Urinary bladder (tissue), 4 donors: Measurements from ENCODE around the gene CAPZB. TPM values are rescaled to one million over a fixed set of nuclear protein-coding genes. Genes with fewer than 3 reads are reported as not detected.

Source experiments
- DNase-seq: peaks from one replicate; pipeline ENCODE4 v3.0.0-alpha.2; 2015; ENCODE audit errors: extremely low spot score
- H3K27ac ChIP-seq: one replicate; pipeline ENCODE4 v1.5.1; 2013; ENCODE audit warnings: low read depth, mild to moderate bottlenecking, moderate library complexity
- H3K36me3 ChIP-seq: one replicate; pipeline ENCODE4 v1.6.1; 2013; ENCODE audit warnings: mild to moderate bottlenecking, moderate library complexity; ENCODE audit not compliant: insufficient read depth
- H3K4me1 ChIP-seq: one replicate; pipeline ENCODE4 v1.6.1; 2013; ENCODE audit warnings: mild to moderate bottlenecking, moderate library complexity; ENCODE audit not compliant: insufficient read depth
- H3K4me3 ChIP-seq: one replicate; pipeline ENCODE4 v1.5.1; 2013; ENCODE audit warnings: low read depth, low read length
- whole genome bisulfite sequencing: extraction: QIAGEN DNeasy Blood & Tissue Kit; methylation state at CpG from one replicate; pipeline ENCODE4 v1.1.7; 2013; 5-methylcytosine and 5-hydroxymethylcytosine counted together
- polyA plus RNA-seq: library from polyadenylated mRNA; stranded (reverse); fragments of 200-250 nt; gene quantifications from one replicate; pipeline ENCODE4 v1.2.3, GENCODE V29; 2013
- total RNA-seq: library from RNA; depleted of rRNA; stranded (reverse); fragments of >200 nt; gene quantifications from one replicate; pipeline ENCODE4 v1.2.3, GENCODE V29; 2014
- donor health status: healthy with polysubstance abuse.
- donor health status: healthy.

The CAPZB gene
- total and polyA plus RNA-seq, 2 donors, result 77.1 to 372 TPM

DNA sequence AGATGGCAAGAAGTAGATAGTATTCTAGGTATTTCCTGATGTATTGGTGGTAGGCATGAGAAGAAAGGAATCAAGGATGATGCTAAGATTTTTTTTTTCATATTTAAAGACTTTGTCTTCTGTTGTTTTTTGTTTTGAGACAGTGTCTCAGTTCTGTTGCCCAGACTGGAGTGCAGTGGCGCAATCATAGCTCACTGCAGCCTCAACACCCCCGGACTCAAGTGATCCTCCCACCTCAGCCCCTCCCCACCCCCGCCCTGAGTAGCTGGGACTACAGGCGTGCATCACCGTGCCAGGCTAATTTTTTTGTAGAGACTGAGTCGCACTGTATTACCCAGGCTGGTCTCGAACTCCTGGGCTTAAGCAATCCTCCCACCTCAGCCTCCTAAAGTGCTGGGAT, 2.8 kb upstream of the CAPZB start:
- Histone ChIP-seq H3K27ac (no peak overlapping the region), H3K4me1 (no peaks in the 10 kb centered on the region), H3K4me3 (no peak overlapping the region), H3K36me3 (no peaks in the 10 kb centered on the region)
- whole genome bisulfite sequencing, result 81% methylated on average over 7 of the region's 7 CpGs
- no peak for DNase-seq

DNA sequence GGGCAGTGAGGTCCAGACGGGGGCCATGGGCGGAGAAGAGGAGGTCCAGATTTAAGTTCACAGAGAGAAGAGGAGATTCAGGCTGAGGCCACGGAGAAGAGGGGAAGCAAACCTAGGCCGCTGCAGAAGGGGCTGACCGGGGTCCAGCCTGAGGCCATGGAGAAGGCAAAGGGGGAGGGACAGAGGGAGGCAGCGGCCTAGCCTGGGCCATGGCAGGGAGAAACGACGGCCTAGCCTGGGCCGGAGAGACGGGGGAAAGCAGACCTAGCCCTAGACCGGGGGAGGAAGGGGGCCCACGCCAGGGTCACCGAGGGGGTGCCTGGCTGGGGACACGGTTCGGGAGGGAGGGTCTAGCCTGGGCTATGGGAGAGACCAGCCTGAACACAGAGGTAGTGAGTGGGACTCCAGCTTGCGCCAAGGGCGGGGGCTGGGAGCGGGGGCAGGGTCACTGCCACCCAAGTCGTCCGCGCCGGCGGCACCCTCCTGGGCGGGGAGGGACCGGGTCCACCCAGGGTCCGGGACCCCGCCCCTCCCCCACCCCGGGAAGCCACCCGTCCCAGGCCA, 459 bp downstream of the CAPZB start:
- Histone ChIP-seq H3K27ac (peak overlapping the region; percentile 88), H3K36me3 (no peaks in the 10 kb centered on the region), H3K4me3 (peak overlapping the region; percentile 97), H3K4me1 (no peaks in the 10 kb centered on the region)
- DNase-seq, result no peak
- under 1% methylated on average over 29 of the region's 29 CpGs for WGBS

DNA sequence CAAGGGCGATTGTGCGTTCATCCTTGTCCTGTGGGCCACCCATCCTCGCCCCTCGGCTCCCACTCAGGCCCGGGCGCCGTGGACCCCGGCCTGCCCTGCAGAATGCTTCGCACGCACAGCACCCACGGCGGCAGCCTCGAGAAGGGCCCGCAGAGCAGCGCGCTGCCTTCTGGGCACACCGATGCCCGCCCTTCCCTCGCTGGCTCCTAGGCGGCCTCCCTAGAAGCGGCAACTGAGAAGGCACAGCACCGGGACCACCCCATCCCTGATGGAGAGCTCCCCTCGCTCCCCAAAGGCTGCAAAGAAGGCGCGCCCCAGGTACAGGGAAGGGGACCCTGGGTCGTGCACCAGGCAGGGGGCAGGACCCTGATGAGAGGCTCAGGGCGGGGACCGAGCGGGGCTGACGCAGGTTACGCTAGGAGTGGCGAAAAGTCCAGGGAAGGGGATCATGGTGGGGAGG, 971 bp downstream of the CAPZB start:
- no peaks in the 10 kb centered on the region for H3K4me1 ChIP-seq

DNA sequence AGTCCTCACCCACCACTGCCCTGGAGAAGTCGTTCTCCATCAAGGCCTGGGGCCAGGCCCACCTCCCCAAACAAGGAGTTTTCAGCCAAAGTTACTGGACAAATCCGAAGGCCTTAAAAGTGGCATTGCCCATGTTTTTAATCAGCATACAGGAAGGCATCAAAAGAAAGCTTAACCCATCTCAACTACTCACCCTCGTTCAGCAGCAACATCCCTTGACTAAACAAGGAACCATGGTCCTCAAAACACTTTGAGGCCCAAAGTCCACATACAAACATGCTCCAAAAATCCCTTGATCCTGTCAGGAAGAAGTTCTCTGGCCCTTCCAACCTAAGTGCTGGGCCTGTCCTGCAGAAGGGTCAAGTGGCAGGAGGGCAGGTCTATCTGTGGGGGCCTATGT, 1.6 kb downstream of the CAPZB start:
- 48% methylated on average over 3 of the region's 3 CpGs for WGBS
- Histone ChIP-seq H3K4me1 (no peaks in the 10 kb centered on the region), H3K36me3 (no peaks in the 10 kb centered on the region), H3K27ac (no peak overlapping the region), H3K4me3 (peak overlapping the region; percentile 97)
- no peak for DNase-seq

More for the DNA sequence above, 971 bp downstream of the CAPZB start:
- no peaks in the 10 kb centered on the region for H3K36me3 ChIP-seq
- H3K4me3 ChIP-seq, result peak overlapping the region; percentile 97
- peak overlapping the region; percentile 88 for H3K27ac ChIP-seq
- no peak for DNase-seq
- WGBS, result under 1% methylated on average over 32 of the region's 32 CpGs

DNA sequence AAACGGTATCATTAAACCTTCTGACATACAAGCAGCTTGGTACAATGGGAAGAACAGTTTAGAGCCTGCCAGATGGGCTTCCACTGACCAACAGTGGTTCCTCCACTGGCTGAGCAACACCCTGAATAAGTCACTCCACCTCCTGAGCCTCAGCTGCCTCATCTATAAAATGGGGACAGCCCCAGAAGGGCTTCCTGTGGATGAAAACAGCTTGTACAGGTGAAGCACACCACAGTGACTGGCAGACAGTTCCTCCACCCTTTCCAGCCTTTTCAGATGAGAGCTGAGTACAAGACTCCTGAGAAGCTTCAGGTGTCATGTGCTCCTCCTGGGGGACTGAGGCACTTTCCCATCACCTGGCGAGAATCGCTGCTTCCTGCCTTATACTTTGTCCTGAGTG, 2.1 kb downstream of the CAPZB start:
- 65% methylated on average over 3 of the region's 3 CpGs for WGBS
- H3K4me3 ChIP-seq, result peak overlapping the region; percentile 1
- no peaks in the 10 kb centered on the region for H3K36me3 ChIP-seq
- no peaks in the 10 kb centered on the region for H3K4me1 ChIP-seq
- H3K27ac ChIP-seq, result no peak overlapping the region
- DNase-seq, result no peak

DNA sequence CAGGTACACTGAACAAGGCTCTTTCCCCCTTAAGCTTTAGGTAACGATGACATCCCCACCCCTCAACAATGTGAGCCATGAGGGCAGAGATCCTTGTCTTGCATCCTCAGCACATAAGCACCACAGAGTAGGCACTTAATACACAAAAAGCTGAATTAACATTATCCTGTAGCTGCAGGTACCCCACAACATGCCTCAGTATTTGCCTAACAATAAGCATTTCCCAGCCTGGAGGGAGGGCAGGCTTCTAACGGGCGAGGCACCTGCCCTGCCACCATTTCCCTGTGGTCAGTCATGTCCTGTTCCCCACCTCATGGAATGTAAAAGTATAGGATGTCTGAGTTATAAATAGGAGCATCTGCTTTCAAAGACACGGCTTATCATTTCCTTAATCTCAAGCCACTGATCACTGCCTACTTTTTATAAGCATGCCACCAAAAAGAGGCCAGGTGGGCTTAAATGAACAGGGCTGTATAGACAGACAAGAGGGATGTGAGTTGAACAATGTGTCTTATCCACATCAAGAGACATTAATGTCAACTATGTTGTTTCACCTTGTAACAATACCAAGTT, 3.4 kb downstream of the CAPZB start:
- no peaks in the 10 kb centered on the region for H3K4me1 ChIP-seq
- WGBS, result 51% methylated on average over 4 of the region's 4 CpGs

DNA sequence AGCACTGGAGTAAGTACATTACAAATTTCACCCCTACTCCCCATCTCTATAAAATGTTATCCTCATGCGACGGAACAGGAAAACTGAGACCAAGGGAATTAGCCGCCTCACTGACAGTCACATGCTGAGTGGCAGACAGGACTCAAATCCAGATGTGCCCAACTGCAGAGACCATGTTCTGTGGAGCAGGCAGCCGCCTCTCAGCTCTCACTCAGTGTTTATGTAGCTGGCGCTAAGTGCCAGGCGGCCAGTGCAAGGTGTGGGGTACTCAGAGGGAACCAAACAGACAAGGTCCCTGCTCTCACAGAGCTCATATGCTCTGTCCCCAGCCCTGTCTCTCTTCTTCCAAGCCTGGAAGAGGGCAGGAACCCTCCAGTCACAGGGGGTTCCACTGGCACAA, 5.1 kb downstream of the CAPZB start:
- Histone ChIP-seq H3K4me3 (no peak overlapping the region), H3K4me1 (no peaks in the 10 kb centered on the region), H3K36me3 (no peaks in the 10 kb centered on the region), H3K27ac (no peak overlapping the region)
- WGBS, result 66% methylated on average over 6 of the region's 6 CpGs
- no peak for DNase-seq

More for the DNA sequence above, 3.4 kb downstream of the CAPZB start:
- H3K4me3 ChIP-seq, result no peak overlapping the region
- no peaks in the 10 kb centered on the region for H3K36me3 ChIP-seq
- no peak for DNase-seq
- no peak overlapping the region for H3K27ac ChIP-seq

DNA sequence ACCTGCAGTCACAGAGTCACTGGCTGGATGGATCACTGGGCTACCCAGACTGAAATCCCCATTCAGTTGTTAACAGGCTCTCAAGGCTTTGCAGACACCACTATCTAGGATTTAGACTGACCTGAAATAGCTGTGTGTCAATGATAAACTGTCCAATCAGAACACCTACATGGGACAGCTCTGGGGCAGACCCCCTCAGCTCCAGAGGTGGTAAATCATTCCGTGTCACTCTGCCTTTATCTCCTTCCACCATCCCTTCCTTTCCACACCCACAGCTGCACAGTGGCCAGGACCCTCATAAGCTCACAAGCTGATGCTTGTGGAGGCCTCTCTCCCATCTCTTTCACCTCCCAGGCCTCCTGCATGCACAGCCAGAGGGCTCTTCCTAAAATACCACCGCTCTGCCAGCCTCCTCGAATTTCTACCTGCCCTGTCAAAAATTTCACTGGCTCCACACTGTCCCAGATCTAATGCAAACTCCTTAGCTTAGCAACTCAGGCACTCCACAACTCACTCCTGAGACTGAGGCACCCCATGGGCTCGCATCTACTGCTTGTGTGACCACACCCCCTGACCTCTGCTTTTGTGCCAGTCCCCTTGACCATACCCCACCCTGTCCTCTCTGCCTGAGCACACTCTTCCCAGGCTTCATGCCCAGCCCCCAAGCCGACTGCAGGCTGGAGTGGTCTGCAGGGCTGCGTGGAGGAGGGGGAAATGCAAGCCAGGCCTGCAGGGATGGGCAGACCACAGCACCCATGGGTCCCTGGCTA, 5.8 kb downstream of the CAPZB start:
- 46% methylated on average over 6 of the region's 6 CpGs for WGBS
- DNase-seq, result no peak
- Histone ChIP-seq H3K4me3 (no peak overlapping the region), H3K27ac (no peak overlapping the region), H3K36me3 (no peaks in the 10 kb centered on the region), H3K4me1 (no peaks in the 10 kb centered on the region)

DNA sequence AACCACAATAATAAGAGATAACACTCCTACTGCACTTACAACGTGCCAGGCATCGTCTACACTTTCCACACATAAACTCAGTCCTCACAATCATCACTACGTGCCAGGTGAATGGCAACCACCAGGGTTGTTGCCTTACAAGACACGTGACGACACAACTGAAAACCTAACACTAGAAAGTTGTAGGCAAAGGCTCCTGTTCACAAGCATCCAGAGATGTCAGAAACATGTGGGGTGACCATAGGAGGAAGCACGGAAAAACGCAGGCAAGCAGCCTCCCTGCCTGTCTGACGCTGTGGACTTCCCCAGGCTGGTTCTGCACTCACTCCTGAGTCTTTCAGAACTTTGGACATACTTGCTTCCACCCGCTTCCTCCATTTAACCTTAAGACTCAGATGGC, 7.0 kb downstream of the CAPZB start:
- no peak for DNase-seq
- no peak overlapping the region for H3K27ac ChIP-seq
- H3K4me3 ChIP-seq, result no peak overlapping the region
- 65% methylated on average over 9 of the region's 9 CpGs for WGBS
- H3K36me3 ChIP-seq, result no peaks in the 10 kb centered on the region
- no peaks in the 10 kb centered on the region for H3K4me1 ChIP-seq

DNA sequence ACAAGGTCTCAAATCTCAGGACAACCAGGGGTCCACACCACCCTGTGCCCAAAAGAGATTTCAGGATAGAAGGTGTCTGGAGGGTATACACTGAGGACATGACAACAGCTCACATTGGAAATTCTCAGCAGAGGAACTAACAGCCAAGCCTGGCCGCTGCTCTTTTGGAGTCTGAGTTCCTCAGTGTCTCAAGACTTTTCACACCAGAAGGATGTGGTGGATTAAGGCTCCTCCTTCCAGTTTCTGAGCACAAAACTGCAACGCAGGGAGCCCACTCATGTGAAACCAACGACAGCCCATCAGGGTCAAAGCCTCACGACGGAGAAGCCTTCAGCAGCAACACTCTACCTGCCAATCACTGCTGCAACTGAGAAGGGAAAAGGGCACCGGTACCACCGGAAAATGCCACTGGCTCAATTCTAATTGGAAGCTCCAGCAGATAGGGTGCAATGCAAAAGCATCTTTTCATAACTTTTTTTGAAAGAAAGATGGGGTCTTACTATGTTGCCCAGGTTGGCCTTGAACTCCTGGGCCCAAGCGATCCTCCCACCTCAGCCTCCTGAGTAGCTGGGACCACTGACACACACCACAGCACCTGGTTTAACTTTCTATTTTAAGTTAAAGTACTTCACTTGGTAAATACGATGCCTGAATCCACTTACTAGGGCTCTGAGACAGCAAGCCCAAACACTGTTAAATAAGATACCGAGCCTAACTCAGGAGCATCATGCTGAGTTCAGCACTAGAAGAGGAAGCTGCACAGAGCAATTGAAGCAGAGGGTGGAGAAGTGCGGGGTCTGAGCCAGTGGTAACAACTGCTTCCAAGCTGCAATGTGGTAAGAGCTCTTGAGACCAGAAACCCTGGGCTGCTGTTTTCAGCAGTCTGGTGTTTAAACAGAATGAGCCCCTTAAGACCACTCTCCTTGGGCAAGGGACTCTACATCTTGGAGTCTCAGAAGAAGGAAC, 7.8 kb downstream of the CAPZB start:
- Histone ChIP-seq H3K4me3 (no peak overlapping the region), H3K4me1 (no peaks in the 10 kb centered on the region), H3K27ac (no peak overlapping the region), H3K36me3 (no peaks in the 10 kb centered on the region)
- DNase-seq, result no peak
- WGBS, result 68% methylated on average over 11 of the region's 11 CpGs

DNA sequence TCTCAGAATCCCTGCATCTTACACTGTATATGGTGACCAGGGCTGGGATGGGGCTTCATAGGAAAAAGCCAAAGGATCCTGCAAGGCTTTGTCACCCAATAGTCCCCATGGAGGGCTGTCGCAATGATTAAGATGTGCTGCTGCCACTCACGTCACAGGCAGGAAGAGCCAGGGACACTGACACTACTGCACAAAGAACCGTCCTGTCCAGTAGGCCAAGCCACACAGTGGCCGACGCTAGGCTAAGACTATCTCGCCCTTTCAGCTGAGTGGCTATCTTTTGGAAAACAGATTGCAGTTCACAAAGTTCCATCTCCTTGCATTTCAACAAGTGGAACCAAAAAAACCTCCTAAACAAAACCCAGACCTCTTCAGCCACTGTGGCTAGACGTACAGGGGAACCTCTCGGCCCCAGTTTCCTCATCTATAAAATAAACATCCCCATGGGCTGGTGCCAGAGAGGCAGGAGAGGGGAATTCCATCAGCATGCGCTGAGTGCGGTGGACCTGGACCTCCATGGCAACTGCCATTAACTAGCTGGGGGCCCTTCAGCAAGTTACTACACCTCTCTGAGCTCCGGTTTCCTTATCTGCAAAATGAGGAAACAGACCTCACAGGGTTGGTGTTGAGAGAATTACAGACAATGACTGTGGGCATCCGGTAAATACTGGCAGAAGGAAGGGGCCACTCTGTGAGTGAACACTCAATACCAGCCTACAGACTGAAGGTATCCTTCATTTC, 8.7 kb downstream of the CAPZB start:
- no peak for DNase-seq
- Histone ChIP-seq H3K4me3 (no peak overlapping the region), H3K4me1 (no peaks in the 10 kb centered on the region), H3K27ac (no peak overlapping the region), H3K36me3 (no peaks in the 10 kb centered on the region)
- WGBS, result 42% methylated on average over 12 of the region's 12 CpGs

DNA sequence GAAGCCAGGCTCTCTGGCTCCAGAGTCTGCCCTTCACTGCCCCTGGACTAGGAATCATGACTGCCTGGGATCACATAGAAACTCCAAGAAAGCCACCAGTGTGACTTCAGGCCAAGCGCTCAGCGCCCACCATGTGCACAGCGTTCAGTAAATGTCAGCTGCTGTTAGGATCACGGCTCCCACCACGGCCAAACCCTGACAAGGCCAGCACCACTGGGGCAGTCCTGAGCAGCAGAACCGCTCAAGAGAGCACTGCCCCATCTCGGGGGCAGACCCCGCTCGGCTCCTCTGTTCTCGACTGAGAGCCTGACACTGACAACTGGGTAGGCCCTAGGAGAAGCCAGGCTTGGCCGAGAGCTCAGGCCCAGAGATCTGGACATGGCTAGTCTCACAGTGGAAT, 10.0 kb downstream of the CAPZB start:
- Histone ChIP-seq H3K27ac (no peak overlapping the region), H3K4me1 (no peaks in the 10 kb centered on the region), H3K4me3 (no peak overlapping the region), H3K36me3 (no peaks in the 10 kb centered on the region)
- DNase-seq, result no peak
- 88% methylated on average over 11 of the region's 11 CpGs for WGBS

DNA sequence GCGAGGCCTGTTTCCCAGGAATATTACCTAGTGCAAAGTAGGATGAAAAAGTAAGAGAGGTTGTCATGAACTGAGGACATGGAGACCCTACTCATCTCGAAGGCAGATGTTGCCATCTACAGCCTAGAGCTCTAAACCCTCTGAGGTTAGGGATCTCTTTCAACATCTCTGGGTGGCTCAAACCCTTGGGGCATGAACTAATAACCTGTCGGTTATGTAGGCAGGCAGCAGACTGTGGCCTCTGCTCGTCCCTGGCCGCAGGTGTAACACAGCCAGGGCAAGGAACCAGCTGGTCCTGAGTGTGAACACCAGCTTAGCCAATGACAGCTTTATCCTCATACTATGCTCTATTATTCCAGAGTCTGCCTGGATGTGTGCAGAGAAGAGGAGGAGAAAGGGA, 13.2 kb downstream of the CAPZB start:
- Histone ChIP-seq H3K4me1 (peaks cover 6% of the 10 kb centered on the region), H3K4me3 (no peak overlapping the region), H3K27ac (no peak overlapping the region), H3K36me3 (no peaks in the 10 kb centered on the region)
- 66% methylated on average over 5 of the region's 5 CpGs for WGBS
- DNase-seq, result no peak
